Hippocampal formation (tissue), 2 donors: ENCODE measurements around the gene SPATA2L.

Source experiments
- DNase-seq, 2 donors: peaks; one replicate each; lab custom pipeline; 2025; lab: John Stamatoyannopoulos, UW

The SPATA2L gene, protein sequence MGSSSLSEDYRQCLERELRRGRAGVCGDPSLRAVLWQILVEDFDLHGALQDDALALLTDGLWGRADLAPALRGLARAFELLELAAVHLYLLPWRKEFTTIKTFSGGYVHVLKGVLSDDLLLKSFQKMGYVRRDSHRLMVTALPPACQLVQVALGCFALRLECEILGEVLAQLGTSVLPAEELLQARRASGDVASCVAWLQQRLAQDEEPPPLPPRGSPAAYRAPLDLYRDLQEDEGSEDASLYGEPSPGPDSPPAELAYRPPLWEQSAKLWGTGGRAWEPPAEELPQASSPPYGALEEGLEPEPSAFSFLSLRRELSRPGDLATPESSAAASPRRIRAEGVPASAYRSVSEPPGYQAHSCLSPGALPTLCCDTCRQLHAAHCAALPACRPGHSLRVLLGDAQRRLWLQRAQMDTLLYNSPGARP

GRCh38 chr16:89701425-89702406, at the start of gene SPATA2L:
Gene SPATA2L (minus strand): TSS chr16:89701705. CDS start chr16:89701232, 473 bp downstream.
- peak; percentile 63 to 71 for DNase-seq

GRCh38 chr16:89749637-89750036, 48.1 kb upstream of the SPATA2L start:
- DNase-seq, result no peak

DNA sequence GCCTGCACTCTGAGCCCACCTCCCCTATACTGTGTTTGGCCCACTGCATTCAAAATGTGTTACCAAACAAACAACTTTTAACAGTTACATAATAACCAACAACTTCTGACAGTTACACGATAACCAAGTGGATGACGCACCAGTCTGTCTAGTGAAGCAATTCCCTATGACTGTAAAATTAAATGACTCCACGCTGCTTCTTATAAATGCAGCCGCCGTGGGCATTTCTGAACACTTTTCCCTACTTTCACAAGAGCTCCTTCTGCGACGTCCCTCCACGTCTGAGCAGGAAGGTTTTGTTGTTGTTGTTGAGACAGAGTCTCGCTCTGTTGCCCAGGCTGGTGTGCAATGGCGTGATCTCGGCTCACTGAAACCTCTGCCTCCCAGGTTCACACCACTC, 47.4 kb upstream of the SPATA2L start:
- DNase-seq, result no peak

DNA sequence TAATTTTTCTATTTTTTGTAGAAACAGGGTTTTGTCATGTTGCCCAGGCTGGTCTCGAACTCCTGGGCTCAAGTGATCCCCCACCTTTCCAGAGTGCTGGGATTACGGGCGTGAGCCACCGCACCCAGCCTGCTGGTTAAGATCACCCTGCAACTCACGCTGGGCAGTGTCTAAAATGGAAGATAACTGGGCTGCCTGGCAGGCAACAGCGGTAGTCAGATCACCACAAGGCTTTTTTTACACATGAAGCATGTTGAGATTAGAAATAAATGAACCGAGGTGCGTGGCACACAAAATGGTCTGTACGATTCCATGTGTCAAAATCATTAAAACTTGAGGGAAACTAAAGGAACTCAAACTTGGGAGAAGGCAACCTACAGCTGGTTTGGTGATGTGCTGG, 46.6 kb upstream of the SPATA2L start:
- DNase-seq, result no peak

- DNase-seq, result no peak
Measured at GRCh38 chr16:89746043-89746442, 44.5 kb upstream of the SPATA2L start.

- no peak for DNase-seq
Measured at GRCh38 chr16:89744813-89745212, 43.3 kb upstream of the SPATA2L start.

- DNase-seq, result no peak
Measured at GRCh38 chr16:89742948-89743347, 41.4 kb upstream of the SPATA2L start.

DNA sequence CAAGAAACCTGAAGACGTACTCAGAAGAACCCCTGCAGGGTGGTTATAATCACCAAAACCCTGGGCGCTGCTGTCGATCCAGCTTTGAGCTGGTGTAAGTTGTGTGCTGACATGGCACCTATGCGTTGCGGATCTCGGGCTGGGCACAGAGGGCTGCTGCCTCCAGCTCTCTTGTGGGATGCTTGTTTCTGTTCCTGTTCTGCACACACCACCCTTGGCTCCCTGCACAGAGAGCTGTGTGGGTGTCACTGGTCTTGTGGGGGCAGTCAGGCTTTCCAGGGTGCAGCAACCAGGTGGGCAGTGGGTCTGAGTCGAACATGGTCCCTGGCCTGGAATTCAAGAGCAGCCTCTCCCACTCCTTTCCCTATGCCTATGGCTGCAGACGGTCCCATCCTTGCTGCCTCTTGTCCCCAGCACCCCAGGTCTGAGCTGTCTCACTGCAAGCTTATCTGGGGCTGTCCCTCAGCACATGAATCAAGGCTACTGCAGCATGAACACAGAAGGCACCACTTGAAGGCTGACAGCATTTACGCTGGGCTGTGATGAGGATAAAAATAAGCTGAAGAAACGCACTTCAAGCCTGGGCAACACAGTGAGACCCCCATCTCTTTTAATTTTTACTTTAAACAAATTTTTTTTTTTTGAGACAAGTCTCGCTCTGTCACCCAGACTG, 40.0 kb upstream of the SPATA2L start:
- DNase-seq, result no peak

DNA sequence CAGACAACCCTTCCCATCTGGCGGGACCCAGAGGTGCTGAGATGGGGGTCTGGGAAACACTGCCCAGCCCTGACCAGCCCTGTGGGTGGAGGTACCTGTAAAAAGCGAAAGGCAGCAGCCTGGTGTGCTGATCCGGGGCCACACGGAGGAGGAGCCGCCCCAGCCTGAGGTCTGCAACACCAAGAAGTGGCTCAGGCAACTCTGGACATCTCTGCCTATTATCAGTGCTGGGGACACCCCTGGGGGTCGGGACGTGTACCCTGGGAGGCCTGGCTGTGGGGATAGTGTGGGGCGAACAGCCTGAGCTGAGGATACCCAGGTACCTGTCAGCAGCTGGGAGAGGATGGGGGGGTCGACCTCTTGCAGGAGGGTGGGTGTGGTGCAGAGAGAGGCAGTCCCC, 37.9 kb upstream of the SPATA2L start:
- no peak for DNase-seq

DNA sequence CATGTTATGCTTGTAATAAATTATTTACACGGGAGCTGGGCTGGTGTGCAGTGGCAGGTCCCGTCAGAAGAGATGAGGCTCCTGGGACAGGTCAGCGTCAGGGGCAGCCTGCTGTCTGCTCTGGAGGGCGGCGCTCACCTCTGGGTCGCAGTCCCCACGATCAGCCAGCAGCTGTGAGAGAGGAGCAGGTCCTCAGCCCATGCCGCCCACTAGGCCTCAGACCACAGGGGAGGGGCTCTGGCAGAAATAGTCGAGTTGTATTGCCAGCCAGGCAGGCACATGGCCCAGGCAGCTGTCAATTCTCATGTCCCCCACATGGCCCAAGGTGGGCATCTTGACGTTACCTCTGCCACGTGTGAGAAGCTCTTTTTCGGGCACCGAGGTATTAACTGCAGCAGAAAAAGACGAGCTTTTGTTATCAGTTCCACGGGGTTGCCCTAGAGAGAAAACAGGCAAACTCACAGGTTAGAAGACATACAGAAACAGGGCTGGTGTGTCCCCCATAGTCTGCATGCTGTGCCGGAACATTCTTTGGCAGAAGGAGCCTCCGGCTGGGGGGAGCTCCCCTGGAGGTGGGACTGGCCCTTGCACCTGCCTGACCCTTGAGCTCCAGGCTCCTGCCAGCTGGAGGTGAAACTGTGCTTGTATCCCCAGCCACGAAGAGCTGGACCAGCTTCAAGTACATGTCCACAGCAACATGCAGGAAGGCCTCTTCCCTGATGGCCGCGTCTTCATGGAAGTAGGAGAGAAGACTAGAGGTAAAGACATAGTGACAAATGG, 37.2 kb upstream of the SPATA2L start:
- no peak for DNase-seq

GRCh38 chr16:89738072-89738377, 36.5 kb upstream of the SPATA2L start:
- no peak for DNase-seq

DNA sequence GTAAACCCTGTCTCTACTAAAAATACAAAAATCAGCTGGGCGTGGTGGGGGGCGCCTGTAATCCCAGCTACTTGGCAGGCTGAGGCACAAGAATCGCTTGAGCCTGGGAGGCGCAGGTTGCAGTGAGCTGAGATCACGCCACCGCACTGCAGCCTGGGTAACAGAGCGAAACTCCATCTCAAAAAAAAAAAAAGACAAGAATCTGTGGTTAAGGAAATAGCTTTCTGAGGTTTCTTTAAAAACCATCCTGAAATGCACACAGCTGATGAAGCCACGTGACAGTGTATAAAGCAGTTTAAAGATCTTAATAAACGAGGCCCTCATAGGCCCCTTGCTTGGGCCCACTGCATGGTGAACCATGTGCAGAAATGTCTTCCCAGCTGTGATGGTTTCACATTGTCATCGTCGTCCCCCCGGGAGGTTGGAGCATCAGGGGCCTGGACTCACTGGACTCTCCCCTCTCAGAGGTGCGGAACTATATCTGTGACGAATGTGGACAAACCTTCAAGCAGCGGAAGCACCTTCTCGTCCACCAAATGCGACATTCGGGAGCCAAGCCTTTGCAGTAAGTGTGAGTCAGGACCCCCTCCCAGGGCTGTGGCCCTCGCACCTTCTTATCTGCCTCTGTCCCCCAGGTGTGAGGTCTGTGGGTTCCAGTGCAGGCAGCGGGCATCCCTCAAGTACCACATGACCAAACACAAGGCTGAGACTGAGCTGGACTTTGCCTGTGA, 36.0 kb upstream of the SPATA2L start:
- no peak for DNase-seq

DNA sequence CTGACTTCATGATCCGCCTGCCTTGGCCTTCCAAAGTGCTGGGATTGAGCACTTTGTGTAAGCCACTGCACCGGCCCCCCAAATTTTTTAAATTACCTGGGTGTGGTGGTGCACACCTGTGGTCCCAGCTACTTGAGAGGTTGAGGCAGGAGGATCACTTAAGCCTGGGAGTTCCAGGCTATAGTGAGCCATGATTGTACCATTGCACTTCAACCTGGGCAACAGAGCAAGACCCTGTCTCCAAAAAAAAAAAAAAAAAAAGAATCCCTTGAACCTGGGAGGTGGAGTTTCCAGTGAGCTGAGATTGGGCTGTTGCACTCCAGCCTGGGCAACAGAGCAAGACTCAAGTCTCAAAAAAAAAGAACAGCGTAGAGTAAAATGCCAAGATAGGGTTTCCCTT, 35.0 kb upstream of the SPATA2L start:
- no peak for DNase-seq

- no peak for DNase-seq
Measured at GRCh38 chr16:89733792-89734191, 32.3 kb upstream of the SPATA2L start.

- no peak for DNase-seq
Measured at GRCh38 chr16:89733322-89733721, 31.8 kb upstream of the SPATA2L start.

DNA sequence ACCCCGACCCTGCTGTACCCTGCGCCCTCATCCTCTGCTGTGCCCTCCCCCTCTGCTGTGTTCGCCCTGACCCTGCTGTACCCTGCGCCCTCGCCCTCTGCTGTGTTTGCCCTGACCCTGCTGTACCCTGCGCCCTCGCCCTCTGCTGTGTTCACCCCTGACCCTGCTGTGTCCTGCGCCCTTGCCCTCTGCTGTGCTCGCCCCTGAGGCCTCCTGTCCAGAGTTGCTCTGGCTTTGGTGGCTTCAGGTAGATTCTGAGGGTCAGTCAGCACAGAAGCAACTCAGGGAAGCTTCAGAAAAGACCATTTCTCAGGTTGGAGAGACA, 31.4 kb upstream of the SPATA2L start:
- no peak for DNase-seq

GRCh38 chr16:89732142-89732917, 30.8 kb upstream of the SPATA2L start:
- no peak for DNase-seq

DNA sequence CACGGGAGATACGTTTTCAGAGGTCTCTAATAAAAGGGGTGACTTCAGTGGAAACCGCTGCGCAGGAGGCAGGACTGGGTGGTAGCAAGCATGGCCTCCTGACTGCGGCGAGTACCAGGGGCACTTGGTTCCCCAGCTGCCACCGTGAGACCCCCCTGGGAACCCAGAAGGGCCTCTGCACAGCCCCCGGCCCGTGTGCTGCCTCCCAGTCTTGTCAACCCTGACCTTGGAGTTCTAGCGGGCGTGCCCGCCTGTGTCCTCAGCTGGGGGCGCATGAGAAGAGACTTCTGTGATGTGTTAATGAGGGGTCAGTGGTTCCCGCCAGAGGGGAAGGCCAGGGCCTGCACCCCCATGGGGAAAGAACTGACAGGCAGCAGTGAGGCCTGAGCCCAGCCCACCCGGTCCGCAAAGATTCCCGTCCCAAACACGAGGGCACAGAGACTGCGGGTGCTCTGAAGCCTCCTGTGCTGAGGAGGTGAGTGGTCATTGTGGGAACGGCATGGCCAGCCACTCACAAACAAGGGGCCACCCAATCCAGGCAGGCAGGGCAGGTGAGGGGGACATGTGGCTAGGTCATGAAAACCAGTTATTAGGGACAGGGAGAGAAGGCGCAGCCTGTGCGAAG, 29.2 kb upstream of the SPATA2L start:
- no peak for DNase-seq

- no peak for DNase-seq
Measured at GRCh38 chr16:89729863-89730593, 28.5 kb upstream of the SPATA2L start.
